H9 (cell line): ENCODE measurements around the gene AFAP1L2. TPM values are rescaled to one million over a fixed set of nuclear protein-coding genes. Genes with fewer than 3 reads are reported as not detected.

ENCODE experiments used
- DNase-seq: peaks from one replicate; pipeline ENCODE4 v3.0.0-alpha.2; 2017
- H2AFZ ChIP-seq: one replicate; pipeline ENCODE4 v1.6.1; 2013; ENCODE audit warnings: mild to moderate bottlenecking, low read length, control low read depth, moderate library complexity
- H2AK5ac ChIP-seq: 2 replicates; pipeline ENCODE4 v1.6.1; 2013; ENCODE audit warnings: low read length, control low read depth, mixed read lengths; ENCODE audit not compliant: insufficient read length
- H2BK120ac ChIP-seq: one replicate; pipeline ENCODE4 v1.6.1; 2013; ENCODE audit warnings: low read depth, mild to moderate bottlenecking, low read length, control low read depth, inconsistent platforms; ENCODE audit not compliant: poor library complexity, severe bottlenecking
- H2BK12ac ChIP-seq: 2 replicates; pipeline ENCODE4 v1.6.1; 2013; ENCODE audit warnings: low read length, control low read depth, mixed read lengths, low read depth; ENCODE audit not compliant: insufficient read length
- H2BK15ac ChIP-seq: 2 replicates; pipeline ENCODE4 v1.6.1; 2013; ENCODE audit warnings: low read depth, low read length, control low read depth
- H2BK20ac ChIP-seq: one replicate; pipeline ENCODE4 v1.6.1; 2013; ENCODE audit warnings: low read depth, mild to moderate bottlenecking, low read length, control low read depth, inconsistent platforms; ENCODE audit not compliant: poor library complexity, severe bottlenecking
- H2BK5ac ChIP-seq: 2 replicates; pipeline ENCODE4 v1.6.1; 2013; ENCODE audit warnings: low read length, control low read depth, mixed read lengths; ENCODE audit not compliant: insufficient read length
- H3K14ac ChIP-seq: 2 replicates; pipeline ENCODE4 v1.6.1; 2013; ENCODE audit warnings: low read length, control low read depth; ENCODE audit not compliant: insufficient read depth
- H3K18ac ChIP-seq: 2 replicates; pipeline ENCODE4 v1.6.1; 2013; ENCODE audit warnings: low read depth, mild to moderate bottlenecking, mixed read lengths, low read length, control low read depth; ENCODE audit not compliant: insufficient read length
- H3K23ac ChIP-seq: 2 replicates; pipeline ENCODE4 v1.6.1; 2013; ENCODE audit warnings: low read length, control low read depth, mixed read lengths, low read depth; ENCODE audit not compliant: insufficient read length
- H3K23me2 ChIP-seq: 2 replicates; pipeline ENCODE4 v1.6.1; 2013; ENCODE audit warnings: low read depth, mild to moderate bottlenecking, mixed read lengths, low read length, control low read depth; ENCODE audit not compliant: insufficient read length, poor library complexity, severe bottlenecking
- H3K27ac ChIP-seq: 2 replicates; pipeline ENCODE4 v1.5.1; 2013; ENCODE audit warnings: low read length, control low read depth, mixed read lengths, low read depth; ENCODE audit not compliant: insufficient read length
- H3K27me3 ChIP-seq: 2 replicates; pipeline ENCODE4 v1.6.1; 2013; ENCODE audit warnings: low read length, control low read depth, inconsistent platforms; ENCODE audit not compliant: insufficient read depth
- H3K4ac ChIP-seq: 2 replicates; pipeline ENCODE4 v1.6.1; 2013; ENCODE audit warnings: low read depth, mild to moderate bottlenecking, control low read depth, inconsistent platforms, low read length, moderate library complexity
- H3K4me1 ChIP-seq: 2 replicates; pipeline ENCODE4 v1.6.1; 2013; ENCODE audit warnings: low read length, control low read depth, inconsistent platforms; ENCODE audit not compliant: insufficient read depth
- H3K4me2 ChIP-seq: 2 replicates; pipeline ENCODE4 v1.6.1; 2013; ENCODE audit warnings: low read length, control low read depth, mixed read lengths; ENCODE audit not compliant: insufficient read length, insufficient read depth
- H3K56ac ChIP-seq: 2 replicates; pipeline ENCODE4 v1.6.1; 2013; ENCODE audit warnings: low read depth, mild to moderate bottlenecking, mixed read lengths, low read length, control low read depth; ENCODE audit not compliant: insufficient read length
- H3K79me1 ChIP-seq: 2 replicates; pipeline ENCODE4 v1.6.1; 2013; ENCODE audit warnings: low read depth, mild to moderate bottlenecking, moderate library complexity, low read length, control low read depth, inconsistent platforms; ENCODE audit not compliant: insufficient read depth, poor library complexity, severe bottlenecking
- H3K79me2 ChIP-seq: 2 replicates; pipeline ENCODE4 v1.6.1; 2013; ENCODE audit warnings: low read length, control low read depth, inconsistent platforms; ENCODE audit not compliant: insufficient read depth
- H3K9ac ChIP-seq: 2 replicates; pipeline ENCODE4 v1.6.1; 2013; ENCODE audit warnings: low read length, control low read depth, mixed read lengths; ENCODE audit not compliant: insufficient read length; ENCODE audit errors: extremely low read depth
- H3K9me3 ChIP-seq: one replicate; pipeline ENCODE4 v1.6.1; 2013; ENCODE audit warnings: low read depth, low read length, inconsistent platforms; ENCODE audit not compliant: control insufficient read depth
- H3T11ph ChIP-seq: one replicate; pipeline ENCODE4 v1.6.1; 2013; ENCODE audit warnings: mild to moderate bottlenecking, low read length, control low read depth, inconsistent platforms
- H4K20me1 ChIP-seq: one replicate; pipeline ENCODE4 v1.6.1; 2013; ENCODE audit not compliant: control insufficient read depth, insufficient read length, insufficient read depth
- H4K5ac ChIP-seq: 2 replicates; pipeline ENCODE4 v1.6.1; 2013; ENCODE audit warnings: low read depth, mild to moderate bottlenecking, mixed read lengths, low read length, control low read depth; ENCODE audit not compliant: insufficient read length
- H4K8ac ChIP-seq: replicated peaks from 2 replicates; pipeline ENCODE4 v1.6.1; 2013; ENCODE audit warnings: low read length, control low read depth, mixed read lengths, low read depth; ENCODE audit not compliant: insufficient read length
- H4K91ac ChIP-seq: 2 replicates; pipeline ENCODE4 v1.6.1; 2013; ENCODE audit warnings: low read depth, mild to moderate bottlenecking, moderate library complexity, mixed read lengths, low read length, control low read depth; ENCODE audit not compliant: insufficient read length
- H3K27ac Mint-ChIP-seq, 3 experiments: 2 replicates in 2 of 3; 3 replicates in 1 of 3; pipeline ENCODE4 v1.8.0; 2020 to 2021; ENCODE audit warnings: mixed read lengths in 3 of 3, mild to moderate bottlenecking in 1 of 3, moderate library complexity in 1 of 3
- H3K27me3 Mint-ChIP-seq: 2 replicates; pipeline ENCODE4 v1.8.0; 2021; ENCODE audit warnings: low read depth, mild to moderate bottlenecking, moderate library complexity, mixed read lengths
- H3K36me3 Mint-ChIP-seq, 3 experiments: 2 replicates in 2 of 3; 3 replicates in 1 of 3; pipeline ENCODE4 v1.8.0; 2020 to 2021; ENCODE audit warnings: low read depth in 3 of 3, mixed read lengths in 3 of 3; ENCODE audit not compliant: insufficient read depth in 1 of 3
- H3K4me1 Mint-ChIP-seq, 2 experiments: 2 replicates each; pipeline ENCODE4 v1.8.0; 2020; ENCODE audit warnings: mixed read lengths in 2 of 2
- H3K4me3 Mint-ChIP-seq, 2 experiments: 2 replicates in 1 of 2; 3 replicates in 1 of 2; pipeline ENCODE4 v1.8.0; 2020 to 2021; ENCODE audit warnings: mild to moderate bottlenecking in 2 of 2, mixed read lengths in 2 of 2, moderate library complexity in 1 of 2
- H3K9me3 Mint-ChIP-seq, 2 experiments: 2 replicates in 1 of 2; 3 replicates in 1 of 2; pipeline ENCODE4 v1.8.0; 2020; ENCODE audit warnings: mild to moderate bottlenecking in 2 of 2, mixed read lengths in 2 of 2, moderate library complexity in 1 of 2
- CTCF ChIP-seq: fragments of 200-600 bp; sonication (generic); conservative IDR thresholded peaks from 3 replicates; pipeline ENCODE4 v1.8.0; 2021; ENCODE audit warnings: antibody characterized with exemption, mild to moderate bottlenecking
- WGBS: extraction: QIAGEN DNeasy Blood & Tissue Kit; methylation state at CpG from one replicate; pipeline ENCODE4 v1.1.7; 2013; ENCODE audit warnings: missing lambda C conversion rate, low lambda C conversion rate, mixed read lengths; ENCODE audit not compliant: insufficient read length; ENCODE audit errors: extremely low coverage; 5-methylcytosine and 5-hydroxymethylcytosine counted together
- total RNA-seq: library from RNA; stranded (reverse); gene quantifications from 2 replicates; pipeline ENCODE4 v1.2.1, GENCODE V29; 2021

Gene AFAP1L2
- total RNA-seq, 1 experiment from 2014 or later: 0.77 TPM

GRCh38 chr10:114274616-114275453 is 129.5 kb downstream of the AFAP1L2 start:
- Histone ChIP-seq H3K14ac (no peak overlapping the region), H3K4me1 (no peaks in the 10 kb centered on the region), H3K56ac (no peak overlapping the region), H4K20me1 (no peaks in the 10 kb centered on the region), H3K27ac (no peak overlapping the region), H3K4ac (no peak overlapping the region), H2BK15ac (no peak overlapping the region), H3K27me3 (no peaks in the 10 kb centered on the region), H3K18ac (no peak overlapping the region), H4K91ac (no peak overlapping the region), H2BK5ac (no peak overlapping the region), H2AFZ (no peak overlapping the region), H2BK12ac (no peak overlapping the region), H2BK120ac (no peak overlapping the region), H3K4me2 (no peak overlapping the region), H3T11ph (no peak overlapping the region), H2BK20ac (no peak overlapping the region), H3K79me2 (no peaks in the 10 kb centered on the region), H3K23ac (no peak overlapping the region), H3K79me1 (no peaks in the 10 kb centered on the region), H3K23me2 (no peaks in the 10 kb centered on the region), H3K9ac (no peak overlapping the region), H4K8ac (no peak overlapping the region), H4K5ac (no peak overlapping the region), H2AK5ac (no peak overlapping the region), H3K9me3 (no peaks in the 10 kb centered on the region)
- H3K27ac Mint-ChIP-seq: no peak overlapping the region
- H3K4me1 Mint-ChIP-seq: no peaks in the 10 kb centered on the region
- no peak for DNase-seq
- no CpG with 5 or more reads among the region's 16 CpGs for WGBS
- TF ChIP-seq CTCF: no peak
- H3K36me3 Mint-ChIP-seq: no peaks in the 10 kb centered on the region
- no peaks in the 10 kb centered on the region for H3K9me3 Mint-ChIP-seq
- H3K4me3 Mint-ChIP-seq: no peak overlapping the region; a peak in 1 of 5 replicates
- peaks cover 5% of the 10 kb centered on the region for H3K27me3 Mint-ChIP-seq
